BE2C (cell line): ENCODE results near the gene PKNOX2. TPM values are rescaled to one million over a fixed set of nuclear protein-coding genes. Genes with fewer than 3 reads are reported as not detected.
A peak's percentile ranks its signal among the peaks of the same experiment; 100 is the strongest.

Experiments used
- DNase-seq: peaks from one replicate; pipeline ENCODE4 v3.0.0-alpha.2; 2020
- H3K27me3 ChIP-seq: fragments of 250-450 bp; sonication (Bioruptor Pico); 2 replicates; pipeline ENCODE4 v1.5.1; 2020; ENCODE audit warnings: mild to moderate bottlenecking
- H3K36me3 ChIP-seq: fragments of 250-450 bp; sonication (Bioruptor Pico); 2 replicates; pipeline ENCODE4 v1.5.1; 2020; ENCODE audit warnings: mild to moderate bottlenecking
- H3K4me1 ChIP-seq: fragments of 250-450 bp; sonication (Bioruptor Pico); 2 replicates; pipeline ENCODE4 v1.5.1; 2020
- H3K4me3 ChIP-seq: 2 replicates; pipeline ENCODE4 v1.5.1; 2011; ENCODE audit warnings: low read depth, low read length
- H3K9me3 ChIP-seq: fragments of 250-450 bp; sonication (Bioruptor Pico); 2 replicates; pipeline ENCODE4 v1.5.1; 2020
- polyA plus RNA-seq: library from polyadenylated mRNA; unstranded; fragments of >200 nt; gene quantifications from one replicate; pipeline ENCODE4 v1.2.1, GENCODE V29; 2012; ENCODE audit warnings: low read depth, missing spikeins; ENCODE audit not compliant: insufficient read length, insufficient read depth
- TF ChIP-seq, protein P1 (sequence below): IDR thresholded peaks from 2 replicates; pipeline ENCODE4 v1.5.1; 2012; ENCODE audit warnings: mild to moderate bottlenecking, low read depth, low read length

Gene PKNOX2, protein sequence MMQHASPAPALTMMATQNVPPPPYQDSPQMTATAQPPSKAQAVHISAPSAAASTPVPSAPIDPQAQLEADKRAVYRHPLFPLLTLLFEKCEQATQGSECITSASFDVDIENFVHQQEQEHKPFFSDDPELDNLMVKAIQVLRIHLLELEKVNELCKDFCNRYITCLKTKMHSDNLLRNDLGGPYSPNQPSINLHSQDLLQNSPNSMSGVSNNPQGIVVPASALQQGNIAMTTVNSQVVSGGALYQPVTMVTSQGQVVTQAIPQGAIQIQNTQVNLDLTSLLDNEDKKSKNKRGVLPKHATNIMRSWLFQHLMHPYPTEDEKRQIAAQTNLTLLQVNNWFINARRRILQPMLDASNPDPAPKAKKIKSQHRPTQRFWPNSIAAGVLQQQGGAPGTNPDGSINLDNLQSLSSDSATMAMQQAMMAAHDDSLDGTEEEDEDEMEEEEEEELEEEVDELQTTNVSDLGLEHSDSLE
- polyA plus RNA-seq = not detected

DNA sequence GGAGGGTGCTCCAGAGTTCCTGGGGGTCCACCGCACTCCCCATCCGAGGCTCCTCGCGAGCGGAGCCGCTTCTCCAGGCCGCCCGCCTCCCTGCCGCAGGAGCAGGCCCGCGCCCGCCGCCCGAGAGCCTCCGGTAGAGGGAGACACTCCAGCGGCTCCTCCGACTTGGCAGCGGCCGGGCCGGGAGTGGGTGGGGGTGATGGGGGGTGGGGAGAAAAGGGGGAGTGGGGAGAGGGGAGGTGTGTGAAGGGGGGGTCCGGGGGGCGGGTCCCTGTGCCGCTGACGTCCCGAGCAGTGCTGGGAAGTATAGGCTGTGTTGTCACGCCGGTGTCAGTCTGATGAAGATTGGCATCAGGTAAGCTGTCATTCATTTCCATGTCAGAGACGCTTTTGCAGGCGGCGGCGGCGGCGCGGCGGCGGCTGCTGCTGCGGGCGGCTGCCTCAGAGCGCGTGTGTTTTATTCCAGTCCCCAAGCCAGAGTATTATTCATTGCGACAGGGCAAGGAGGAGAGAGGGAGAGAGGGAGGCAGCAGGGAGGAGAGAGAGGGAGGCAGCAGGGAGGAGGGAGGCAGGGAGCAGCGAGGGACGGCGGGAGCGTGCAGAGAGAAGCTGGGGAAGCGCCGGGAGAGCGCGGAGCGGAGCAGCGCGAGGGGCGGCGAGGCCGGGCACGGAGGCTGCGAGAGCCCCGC, at the start of gene PKNOX2:
PKNOX2 (plus strand) TSS at position 330 of the 689 bp plus-strand sequence. CDS start 186,555 bp downstream, outside the sequence.
- H3K4me1 ChIP-seq = no peaks in the 10 kb centered on the region
- peak; percentile 81 for DNase-seq
- H3K9me3 ChIP-seq = no peaks in the 10 kb centered on the region
- H3K4me3 ChIP-seq = peak within 1 kb of the TSS; percentile 48
- TF ChIP-seq, protein P1, sequence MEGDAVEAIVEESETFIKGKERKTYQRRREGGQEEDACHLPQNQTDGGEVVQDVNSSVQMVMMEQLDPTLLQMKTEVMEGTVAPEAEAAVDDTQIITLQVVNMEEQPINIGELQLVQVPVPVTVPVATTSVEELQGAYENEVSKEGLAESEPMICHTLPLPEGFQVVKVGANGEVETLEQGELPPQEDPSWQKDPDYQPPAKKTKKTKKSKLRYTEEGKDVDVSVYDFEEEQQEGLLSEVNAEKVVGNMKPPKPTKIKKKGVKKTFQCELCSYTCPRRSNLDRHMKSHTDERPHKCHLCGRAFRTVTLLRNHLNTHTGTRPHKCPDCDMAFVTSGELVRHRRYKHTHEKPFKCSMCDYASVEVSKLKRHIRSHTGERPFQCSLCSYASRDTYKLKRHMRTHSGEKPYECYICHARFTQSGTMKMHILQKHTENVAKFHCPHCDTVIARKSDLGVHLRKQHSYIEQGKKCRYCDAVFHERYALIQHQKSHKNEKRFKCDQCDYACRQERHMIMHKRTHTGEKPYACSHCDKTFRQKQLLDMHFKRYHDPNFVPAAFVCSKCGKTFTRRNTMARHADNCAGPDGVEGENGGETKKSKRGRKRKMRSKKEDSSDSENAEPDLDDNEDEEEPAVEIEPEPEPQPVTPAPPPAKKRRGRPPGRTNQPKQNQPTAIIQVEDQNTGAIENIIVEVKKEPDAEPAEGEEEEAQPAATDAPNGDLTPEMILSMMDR = peak; percentile 51
- H3K27me3 ChIP-seq = peaks cover 54% of the 10 kb centered on the region
- H3K36me3 ChIP-seq = no peaks in the 10 kb centered on the region

DNA sequence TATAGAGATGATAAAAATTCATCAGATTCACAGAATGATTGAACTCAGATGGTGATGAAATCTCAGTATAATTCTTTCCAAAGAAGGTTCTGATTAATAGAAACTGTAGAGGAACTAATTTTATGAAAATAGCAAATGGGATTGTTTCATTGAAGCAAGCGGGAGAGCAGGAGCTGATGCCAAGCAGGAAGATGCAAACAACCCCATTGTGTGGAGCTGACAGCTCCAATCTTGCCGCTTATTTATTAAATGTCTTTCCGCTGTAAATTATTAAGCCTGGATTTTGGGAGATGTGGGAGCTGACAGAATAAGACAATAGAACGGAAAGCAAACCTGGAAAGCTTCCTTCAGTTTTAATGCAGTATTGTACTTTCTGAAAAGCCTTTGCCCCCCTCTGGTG, 47.1 kb upstream of the PKNOX2 start:
- Histone ChIP-seq H3K9me3 (no peaks in the 10 kb centered on the region), H3K27me3 (peaks cover 14% of the 10 kb centered on the region; the same call in 1 of the 2 replicates), H3K4me3 (no peak overlapping the region), H3K36me3 (no peaks in the 10 kb centered on the region), H3K4me1 (no peaks in the 10 kb centered on the region)
- TF ChIP-seq, protein P1 = no peak
- DNase-seq = no peak

DNA sequence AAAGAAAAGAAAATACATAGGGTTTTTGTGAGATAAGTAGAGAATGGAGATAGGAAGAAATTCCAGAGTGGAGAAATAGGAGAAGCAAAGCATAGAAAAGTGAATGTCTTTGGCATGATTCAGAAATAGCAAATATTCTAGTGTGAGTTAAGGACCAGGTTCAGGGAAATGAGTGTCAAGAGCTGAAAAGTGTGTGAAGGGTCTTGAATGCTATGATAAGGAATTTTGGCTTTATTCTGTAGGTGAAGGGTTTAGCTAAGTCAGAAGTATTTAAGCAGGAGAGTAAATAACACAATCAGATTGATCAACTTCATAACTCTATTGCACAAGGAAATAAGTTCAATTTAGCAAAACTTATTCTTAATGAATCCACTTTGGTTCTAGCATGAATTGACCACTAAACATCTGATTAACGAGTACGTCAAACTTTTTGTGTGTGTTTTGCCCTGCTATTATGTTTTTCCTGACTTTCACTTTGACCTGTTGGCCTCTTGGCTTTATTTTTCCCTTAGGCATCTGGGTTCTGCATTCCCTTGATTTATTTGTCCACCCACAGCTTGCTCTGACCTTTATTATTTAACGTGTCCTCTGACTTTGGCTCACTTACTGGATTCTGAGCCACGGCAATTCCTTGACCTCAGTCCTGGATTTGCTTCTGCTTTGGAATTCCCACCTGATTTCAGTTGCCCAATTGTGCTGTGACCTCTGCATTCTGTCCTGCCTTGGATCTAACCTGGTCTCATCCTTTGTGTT, 41.2 kb upstream of the PKNOX2 start:
- no peak overlapping the region for H3K4me3 ChIP-seq
- H3K4me1 ChIP-seq = peaks cover 4% of the 10 kb centered on the region; the same call in 1 of the 2 replicates
- H3K27me3 ChIP-seq = peaks cover 16% of the 10 kb centered on the region
- no peak for DNase-seq
- H3K36me3 ChIP-seq = no peaks in the 10 kb centered on the region
- TF ChIP-seq, protein P1 = no peak
- peaks cover 6% of the 10 kb centered on the region for H3K9me3 ChIP-seq

DNA sequence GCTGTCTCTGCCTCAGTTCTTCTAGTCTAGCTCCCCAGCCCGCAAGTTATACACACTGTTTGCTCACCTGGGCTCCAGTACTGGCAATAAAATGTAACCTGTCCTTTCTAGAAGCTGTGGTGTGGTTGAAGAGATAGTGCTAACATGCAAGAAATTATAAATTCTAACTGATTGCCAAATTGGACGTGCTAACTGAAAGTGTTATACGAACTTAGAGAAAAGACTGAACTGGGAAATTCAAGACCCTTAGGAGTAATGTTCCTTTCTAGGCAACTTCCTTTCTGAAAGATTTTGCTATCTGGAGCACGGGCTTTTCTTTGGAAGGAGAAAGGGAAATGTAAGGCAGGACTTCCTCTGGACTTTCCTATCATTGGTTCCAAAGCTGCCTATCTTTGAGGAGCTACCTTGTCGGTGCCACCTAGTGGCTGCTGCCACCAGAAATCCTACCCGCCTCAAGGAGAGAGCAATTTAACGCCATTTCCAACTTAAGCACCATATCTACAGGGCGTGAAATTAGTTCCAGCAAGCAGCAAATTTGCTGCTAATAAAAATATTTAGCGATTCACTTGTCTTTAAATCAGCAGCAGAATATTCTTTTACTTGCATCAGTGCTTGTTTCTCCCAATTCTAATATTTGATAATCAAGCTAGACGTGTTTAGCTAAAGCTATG, 40.5 kb upstream of the PKNOX2 start:
- TF ChIP-seq, protein P1 = peak; percentile 88
- DNase-seq = peak; percentile 71
- H3K27me3 ChIP-seq = peaks cover 23% of the 10 kb centered on the region
- peaks cover 6% of the 10 kb centered on the region for H3K9me3 ChIP-seq
- H3K36me3 ChIP-seq = no peaks in the 10 kb centered on the region
- peaks cover 4% of the 10 kb centered on the region; the same call in 1 of the 2 replicates for H3K4me1 ChIP-seq
- peak overlapping the region; percentile 30 for H3K4me3 ChIP-seq

DNA sequence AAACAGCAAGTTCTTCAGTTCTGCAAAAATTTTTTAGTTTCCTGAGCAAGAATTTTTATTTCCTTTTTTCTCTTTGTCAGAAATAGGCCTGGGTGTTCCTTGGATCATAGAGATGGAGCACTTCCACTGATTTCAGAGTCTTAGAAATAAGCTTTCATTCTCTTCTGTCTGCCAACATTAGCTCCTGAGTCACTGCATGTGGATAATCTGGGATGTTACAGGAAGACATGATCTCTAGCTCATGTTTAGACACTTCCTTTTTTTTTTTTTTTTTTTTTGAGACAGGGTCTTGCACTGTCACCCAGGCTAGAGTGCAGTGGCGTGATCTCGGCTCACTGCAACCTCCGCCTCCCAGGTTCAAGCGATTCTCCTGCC, 39.9 kb upstream of the PKNOX2 start:
- Histone ChIP-seq H3K9me3 (peaks cover 6% of the 10 kb centered on the region), H3K4me1 (peaks cover 4% of the 10 kb centered on the region; the same call in 1 of the 2 replicates), H3K27me3 (peaks cover 29% of the 10 kb centered on the region), H3K4me3 (peak overlapping the region; percentile 8; the same call in 1 of the 2 replicates), H3K36me3 (no peaks in the 10 kb centered on the region)
- DNase-seq = no peak
- TF ChIP-seq, protein P1 = no peak
